Lower leg skin (tissue), 3 donors: ENCODE data around the gene FOSB.

ENCODE experiments used
- CTCF ChIP-seq, 3 donors: fragments of 450-650 bp; IDR thresholded peaks; one replicate each; pipeline ENCODE4 v1.5.1; 2016; ENCODE audit warnings: antibody characterized with exemption in 3 of 3, mild to moderate bottlenecking in 3 of 3, moderate library complexity in 2 of 3
- POLR2A ChIP-seq, 2 donors: fragments of 450-650 bp; IDR thresholded peaks; one replicate each; pipeline ENCODE4 v1.6.1; 2016 to 2017; ENCODE audit warnings: antibody characterized with exemption in 2 of 2, mild to moderate bottlenecking in 1 of 2, moderate library complexity in 1 of 2

- TF ChIP-seq CTCF (IDR thresholded peaks at IDR 0.05) (no peak), POLR2A (IDR thresholded peaks at IDR 0.05) (no peak)
These were observed 48.1 kb downstream of the FOSB start for GRCh38 chr19:45515807-45516401.
